HEK293T (cell line): ENCODE measurements around the gene SUPT5H.

Experiments
- CTCF ChIA-PET: fragments of 350-600 bp; formaldehyde crosslinking; extraction: SDS; loops from one replicate; lab custom pipeline; 2021; ENCODE audit warnings: antibody characterized with exemption, inconsistent platforms; lab: Yijun Ruan, JAX
- POLR2A ChIA-PET: fragments of 350-600 bp; formaldehyde crosslinking; extraction: SDS; loops from one replicate; lab custom pipeline; 2020; ENCODE audit warnings: antibody characterized with exemption, inconsistent platforms; lab: Yijun Ruan, JAX
- DNase-seq: peaks from one replicate; pipeline ENCODE4 v3.0.0; 2012; ENCODE audit warnings: mixed read lengths; ENCODE audit errors: extremely low spot score
- ARNT ChIP-seq: fragments of 450-650 bp; IDR thresholded peaks from 2 replicates; pipeline ENCODE4 v1.6.1; 2017; ENCODE audit warnings: mild to moderate bottlenecking
- BHLHE40 ChIP-seq: fragments of 450-650 bp; IDR thresholded peaks from 2 replicates; pipeline ENCODE4 v1.6.1; 2016; ENCODE audit warnings: mild to moderate bottlenecking, moderate library complexity, borderline replicate concordance
- CTBP1 ChIP-seq: fragments of 450-650 bp; IDR thresholded peaks from 2 replicates; pipeline ENCODE4 v1.6.1; 2016; ENCODE audit warnings: borderline replicate concordance
- ELF4 ChIP-seq: fragments of 450-650 bp; IDR thresholded peaks from 2 replicates; pipeline ENCODE4 v1.6.1; 2017; ENCODE audit warnings: antibody characterized with exemption
- FOXA1 ChIP-seq: fragments of 450-650 bp; IDR thresholded peaks from 2 replicates; pipeline ENCODE4 v1.6.1; 2016; ENCODE audit warnings: mild to moderate bottlenecking
- FOXK2 ChIP-seq: fragments of 450-650 bp; IDR thresholded peaks from 2 replicates; pipeline ENCODE4 v1.6.1; 2016; ENCODE audit warnings: mild to moderate bottlenecking
- FOXM1 ChIP-seq: fragments of 450-650 bp; IDR thresholded peaks from 2 replicates; pipeline ENCODE4 v1.6.1; 2017; ENCODE audit warnings: mild to moderate bottlenecking, borderline replicate concordance
- HDGF ChIP-seq: fragments of 450-650 bp; IDR thresholded peaks from 2 replicates; pipeline ENCODE4 v1.6.1; 2017; ENCODE audit warnings: antibody characterized with exemption, borderline replicate concordance
- L3MBTL2 ChIP-seq: fragments of 450-650 bp; conservative IDR thresholded peaks from 2 replicates; pipeline ENCODE4 v1.6.1; 2016; ENCODE audit warnings: mild to moderate bottlenecking
- LEF1 ChIP-seq: fragments of 450-650 bp; IDR thresholded peaks from 2 replicates; pipeline ENCODE4 v1.6.1; 2017; ENCODE audit warnings: mild to moderate bottlenecking, borderline replicate concordance
- NFRKB ChIP-seq: fragments of 450-650 bp; IDR thresholded peaks from 2 replicates; pipeline ENCODE4 v1.6.1; 2016; ENCODE audit warnings: mild to moderate bottlenecking, moderate library complexity
- PKNOX1 ChIP-seq: fragments of 450-650 bp; IDR thresholded peaks from 2 replicates; pipeline ENCODE4 v1.6.1; 2016
- SP1 ChIP-seq: fragments of 450-650 bp; IDR thresholded peaks from 2 replicates; pipeline ENCODE4 v1.6.1; 2017
- SUZ12 ChIP-seq: fragments of 450-650 bp; IDR thresholded peaks from 2 replicates; pipeline ENCODE4 v1.6.1; 2016; ENCODE audit warnings: mild to moderate bottlenecking
- TARDBP ChIP-seq: fragments of 450-650 bp; IDR thresholded peaks from 2 replicates; pipeline ENCODE4 v1.6.1; 2016
- ZNF384 ChIP-seq: fragments of 450-650 bp; IDR thresholded peaks from 2 replicates; pipeline ENCODE4 v1.6.1; 2016

The SUPT5H gene

GRCh38 chr19:39412100-39412866 lies 33.1 kb upstream of the SUPT5H start, which contains the start of gene PLEKHG2:
PLEKHG2 (plus strand) TSS chr19:39412669; CDS start chr19:39414087, 1,418 bp downstream.
- peak; percentile 25; the same call in 1 of the 2 replicates for TF ChIP-seq ARNT
- TF ChIP-seq FOXK2, result no peak
- TF ChIP-seq ZNF384, result no peak
- peak; percentile 82 for TF ChIP-seq ELF4
- TF ChIP-seq FOXM1, result peak; percentile 48; the same call in 1 of the 2 replicates
- 0 out of 2 replicates have a peak, but pooled peaks have one; percentile 35 for TF ChIP-seq CTBP1
- TF ChIP-seq L3MBTL2, result peak; percentile 20; the same call in 1 of the 2 replicates
- DNase-seq, result peak; percentile 95
- CTCF ChIA-PET, result interaction anchor here (1.4 to 1.9 kb wide), 4 partner anchors 11 to 102 kb away, joined by 3 to 25 read pairs (median 4); partner anchors contain the start of genes RPS16 and SELENOV
- POLR2A ChIA-PET, result interaction anchor here (0.9 to 2.3 kb wide), 6 partner anchors 10 to 24 kb away, joined by 3 to 16 read pairs (median 7); partner anchors contain the start of genes MED29, PAF1 and RPS16

DNA sequence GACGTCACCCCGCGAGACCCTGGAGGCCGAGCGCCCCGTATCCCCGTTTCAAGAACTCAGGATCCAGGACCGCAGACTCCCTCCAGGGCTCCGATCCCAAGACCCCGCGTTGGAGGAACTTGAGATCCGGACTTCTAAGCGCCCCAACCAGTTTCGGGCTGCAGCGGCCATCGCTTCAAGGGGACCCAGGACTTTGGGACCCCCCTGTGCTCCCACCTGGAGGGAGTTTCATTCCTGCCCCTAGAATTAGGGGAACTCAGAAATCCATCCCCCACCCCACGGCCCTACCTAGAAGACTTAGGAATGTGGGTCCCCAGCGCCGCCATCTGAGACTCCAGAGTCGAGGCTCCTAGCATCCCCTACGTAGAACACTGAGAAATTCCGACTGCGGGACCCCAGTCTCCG lies 32.5 kb upstream of the SUPT5H start:
- DNase-seq, result no peak
- POLR2A ChIA-PET, result interaction anchor here (2.3 kb wide), 2 partner anchors 23 kb away, joined by 16 to 53 read pairs; partner anchors contain the start of gene RPS16
- CTCF ChIA-PET, result no interaction called here
- TF ChIP-seq FOXA1 (no peak), HDGF (no peak), BHLHE40 (no peak), ZNF384 (no peak), NFRKB (no peak), FOXM1 (no peak), FOXK2 (no peak), TARDBP (no peak), ELF4 (no peak), LEF1 (no peak), CTBP1 (no peak)

GRCh38 chr19:39413272-39413910 lies 32.0 kb upstream of the SUPT5H start:
- DNase-seq, result no peak
- TF ChIP-seq PKNOX1 (no peak), ZNF384 (no peak), NFRKB (no peak), SP1 (no peak), HDGF (no peak), FOXM1 (no peak), FOXA1 (no peak), FOXK2 (no peak), TARDBP (no peak), SUZ12 (no peak), ARNT (no peak), L3MBTL2 (no peak), LEF1 (no peak), ELF4 (no peak), BHLHE40 (no peak), CTBP1 (no peak)
- CTCF ChIA-PET, result no interaction called here
- POLR2A ChIA-PET, result interaction anchor here (1.0 to 2.3 kb wide), 3 partner anchors 22 to 32 kb away, joined by 5 to 53 read pairs (median 5); partner anchors contain the start of genes MED29, PAF1, RPS16 and SUPT5H

DNA sequence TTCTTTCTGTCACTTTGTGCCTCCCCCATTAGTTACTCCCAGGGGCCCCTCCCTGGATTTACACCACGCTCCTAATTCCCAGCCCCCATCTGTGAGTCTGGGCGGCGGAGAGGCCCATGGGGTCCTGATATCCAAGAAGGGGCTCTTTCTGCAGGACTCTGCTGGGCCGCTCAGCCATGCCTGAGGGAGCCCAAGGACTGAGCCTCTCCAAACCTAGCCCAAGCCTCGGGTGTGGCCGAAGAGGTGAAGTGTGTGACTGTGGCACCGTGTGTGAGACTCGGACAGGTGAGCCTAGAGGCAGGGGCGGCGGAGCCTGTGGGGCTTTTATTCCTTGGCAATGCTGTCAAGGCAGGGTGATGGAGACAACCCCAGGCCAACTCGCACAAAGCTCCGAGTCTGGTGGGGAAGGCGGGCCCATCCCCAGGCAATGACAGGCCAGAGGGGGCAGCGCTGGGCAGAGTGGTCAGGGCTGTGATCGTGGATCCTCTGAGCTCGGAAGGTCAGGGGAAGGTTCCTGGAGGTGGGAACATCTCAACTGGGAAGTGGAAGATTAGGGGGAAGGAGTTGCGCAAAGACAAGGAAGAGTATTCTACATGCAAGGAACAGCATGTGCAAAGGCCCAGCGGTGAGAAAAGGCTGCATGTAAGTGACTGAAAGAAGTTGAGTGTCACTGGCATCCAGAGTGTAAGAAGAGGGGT lies 31.3 kb upstream of the SUPT5H start:
- ChIA-PET POLR2A (interaction anchor here (0.6 to 2.3 kb wide), 6 partner anchors 10 to 31 kb away, joined by 3 to 53 read pairs (median 5); partner anchors contain the start of genes MED29, PAF1, RPS16 and SUPT5H), CTCF (interaction anchor here (0.6 to 0.8 kb wide), 2 partner anchors 15 to 83 kb away, joined by 4 to 10 read pairs; no protein-coding TSS in a partner anchor)
- TF ChIP-seq BHLHE40 (no peak), NFRKB (no peak), ZNF384 (no peak)
- DNase-seq, result no peak

DNA sequence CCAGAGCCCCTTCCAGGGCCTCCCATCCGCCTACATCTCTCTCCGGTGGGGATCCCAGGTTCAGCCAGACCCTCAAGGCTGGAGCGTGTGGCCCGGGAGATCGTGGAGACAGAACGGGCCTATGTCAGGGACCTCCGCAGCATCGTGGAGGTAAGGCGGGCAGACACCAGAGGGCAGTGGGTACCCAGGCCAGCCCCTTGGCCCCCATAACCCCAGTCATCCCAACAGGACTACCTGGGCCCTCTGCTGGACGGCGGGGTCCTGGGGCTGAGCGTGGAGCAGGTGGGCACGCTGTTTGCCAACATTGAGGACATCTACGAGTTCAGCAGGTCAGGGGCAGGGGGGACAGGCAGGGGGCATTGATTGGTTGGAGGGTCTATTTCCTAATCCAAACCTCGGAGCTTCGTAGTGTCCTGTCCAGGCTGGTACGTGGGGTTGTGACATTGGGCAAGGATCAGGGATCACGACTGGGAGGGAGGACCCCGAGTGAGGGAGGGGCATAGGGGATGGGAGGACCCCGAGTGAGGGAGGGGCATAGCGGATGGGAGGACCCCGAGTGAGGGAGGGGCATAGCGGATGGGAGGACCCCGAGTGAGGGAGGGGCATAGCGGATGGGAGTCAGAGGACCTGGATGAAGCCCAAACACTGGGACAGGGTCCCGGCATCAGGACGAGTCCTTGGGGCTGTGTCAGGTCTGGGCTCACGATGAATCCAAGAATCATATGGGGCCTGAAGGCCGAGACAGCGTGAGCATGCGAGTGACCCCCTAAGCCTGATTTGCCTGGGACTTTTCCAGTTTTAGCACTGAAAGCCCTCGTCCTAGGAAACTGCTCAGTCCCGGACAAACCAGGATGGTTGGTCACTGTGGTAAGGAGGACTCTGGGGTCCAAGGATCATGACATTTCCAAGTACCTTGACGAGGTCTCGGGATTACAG lies 30.0 kb upstream of the SUPT5H start:
- TF ChIP-seq LEF1, result no peak
- no peak for TF ChIP-seq ELF4
- TF ChIP-seq FOXM1, result no peak
- TF ChIP-seq PKNOX1, result no peak
- TF ChIP-seq TARDBP, result no peak
- TF ChIP-seq HDGF, result no peak
- no peak for TF ChIP-seq SP1
- POLR2A ChIA-PET, result interaction anchor here (1.3 to 6.8 kb wide), 4 partner anchors 17 to 29 kb away, joined by 3 to 78 read pairs (median 30); partner anchors contain the start of gene RPS16
- DNase-seq, result no peak
- CTCF ChIA-PET, result no interaction called here
